H9 (cell line): Measurements from ENCODE around the gene ADCY4. TPM values are rescaled to one million over a fixed set of nuclear protein-coding genes. Genes with fewer than 3 reads are reported as not detected.

Experiments
- DNase-seq: peaks from one replicate; pipeline ENCODE4 v3.0.0-alpha.2; 2017
- H2AFZ ChIP-seq: one replicate; pipeline ENCODE4 v1.6.1; 2013; ENCODE audit warnings: mild to moderate bottlenecking, low read length, control low read depth, moderate library complexity
- H2AK5ac ChIP-seq: 2 replicates; pipeline ENCODE4 v1.6.1; 2013; ENCODE audit warnings: low read length, control low read depth, mixed read lengths; ENCODE audit not compliant: insufficient read length
- H2BK120ac ChIP-seq: one replicate; pipeline ENCODE4 v1.6.1; 2013; ENCODE audit warnings: low read depth, mild to moderate bottlenecking, low read length, control low read depth, inconsistent platforms; ENCODE audit not compliant: poor library complexity, severe bottlenecking
- H2BK12ac ChIP-seq: 2 replicates; pipeline ENCODE4 v1.6.1; 2013; ENCODE audit warnings: low read length, control low read depth, mixed read lengths, low read depth; ENCODE audit not compliant: insufficient read length
- H2BK15ac ChIP-seq: 2 replicates; pipeline ENCODE4 v1.6.1; 2013; ENCODE audit warnings: low read depth, low read length, control low read depth
- H2BK20ac ChIP-seq: one replicate; pipeline ENCODE4 v1.6.1; 2013; ENCODE audit warnings: low read depth, mild to moderate bottlenecking, low read length, control low read depth, inconsistent platforms; ENCODE audit not compliant: poor library complexity, severe bottlenecking
- H2BK5ac ChIP-seq: 2 replicates; pipeline ENCODE4 v1.6.1; 2013; ENCODE audit warnings: low read length, control low read depth, mixed read lengths; ENCODE audit not compliant: insufficient read length
- H3K14ac ChIP-seq: 2 replicates; pipeline ENCODE4 v1.6.1; 2013; ENCODE audit warnings: low read length, control low read depth; ENCODE audit not compliant: insufficient read depth
- H3K18ac ChIP-seq: 2 replicates; pipeline ENCODE4 v1.6.1; 2013; ENCODE audit warnings: low read depth, mild to moderate bottlenecking, mixed read lengths, low read length, control low read depth; ENCODE audit not compliant: insufficient read length
- H3K23ac ChIP-seq: 2 replicates; pipeline ENCODE4 v1.6.1; 2013; ENCODE audit warnings: low read length, control low read depth, mixed read lengths, low read depth; ENCODE audit not compliant: insufficient read length
- H3K23me2 ChIP-seq: 2 replicates; pipeline ENCODE4 v1.6.1; 2013; ENCODE audit warnings: low read depth, mild to moderate bottlenecking, mixed read lengths, low read length, control low read depth; ENCODE audit not compliant: insufficient read length, poor library complexity, severe bottlenecking
- H3K27ac ChIP-seq: 2 replicates; pipeline ENCODE4 v1.5.1; 2013; ENCODE audit warnings: low read length, control low read depth, mixed read lengths, low read depth; ENCODE audit not compliant: insufficient read length
- H3K27me3 ChIP-seq: 2 replicates; pipeline ENCODE4 v1.6.1; 2013; ENCODE audit warnings: low read length, control low read depth, inconsistent platforms; ENCODE audit not compliant: insufficient read depth
- H3K4ac ChIP-seq: 2 replicates; pipeline ENCODE4 v1.6.1; 2013; ENCODE audit warnings: low read depth, mild to moderate bottlenecking, control low read depth, inconsistent platforms, low read length, moderate library complexity
- H3K4me1 ChIP-seq: 2 replicates; pipeline ENCODE4 v1.6.1; 2013; ENCODE audit warnings: low read length, control low read depth, inconsistent platforms; ENCODE audit not compliant: insufficient read depth
- H3K4me2 ChIP-seq: 2 replicates; pipeline ENCODE4 v1.6.1; 2013; ENCODE audit warnings: low read length, control low read depth, mixed read lengths; ENCODE audit not compliant: insufficient read length, insufficient read depth
- H3K56ac ChIP-seq: 2 replicates; pipeline ENCODE4 v1.6.1; 2013; ENCODE audit warnings: low read depth, mild to moderate bottlenecking, mixed read lengths, low read length, control low read depth; ENCODE audit not compliant: insufficient read length
- H3K79me1 ChIP-seq: 2 replicates; pipeline ENCODE4 v1.6.1; 2013; ENCODE audit warnings: low read depth, mild to moderate bottlenecking, moderate library complexity, low read length, control low read depth, inconsistent platforms; ENCODE audit not compliant: insufficient read depth, poor library complexity, severe bottlenecking
- H3K79me2 ChIP-seq: 2 replicates; pipeline ENCODE4 v1.6.1; 2013; ENCODE audit warnings: low read length, control low read depth, inconsistent platforms; ENCODE audit not compliant: insufficient read depth
- H3K9ac ChIP-seq: 2 replicates; pipeline ENCODE4 v1.6.1; 2013; ENCODE audit warnings: low read length, control low read depth, mixed read lengths; ENCODE audit not compliant: insufficient read length; ENCODE audit errors: extremely low read depth
- H3K9me3 ChIP-seq: one replicate; pipeline ENCODE4 v1.6.1; 2013; ENCODE audit warnings: low read depth, low read length, inconsistent platforms; ENCODE audit not compliant: control insufficient read depth
- H3T11ph ChIP-seq: one replicate; pipeline ENCODE4 v1.6.1; 2013; ENCODE audit warnings: mild to moderate bottlenecking, low read length, control low read depth, inconsistent platforms
- H4K20me1 ChIP-seq: one replicate; pipeline ENCODE4 v1.6.1; 2013; ENCODE audit not compliant: control insufficient read depth, insufficient read length, insufficient read depth
- H4K5ac ChIP-seq: 2 replicates; pipeline ENCODE4 v1.6.1; 2013; ENCODE audit warnings: low read depth, mild to moderate bottlenecking, mixed read lengths, low read length, control low read depth; ENCODE audit not compliant: insufficient read length
- H4K8ac ChIP-seq: replicated peaks from 2 replicates; pipeline ENCODE4 v1.6.1; 2013; ENCODE audit warnings: low read length, control low read depth, mixed read lengths, low read depth; ENCODE audit not compliant: insufficient read length
- H4K91ac ChIP-seq: 2 replicates; pipeline ENCODE4 v1.6.1; 2013; ENCODE audit warnings: low read depth, mild to moderate bottlenecking, moderate library complexity, mixed read lengths, low read length, control low read depth; ENCODE audit not compliant: insufficient read length
- H3K27ac Mint-ChIP-seq, 3 experiments: 2 replicates in 2 of 3; 3 replicates in 1 of 3; pipeline ENCODE4 v1.8.0; 2020 to 2021; ENCODE audit warnings: mixed read lengths in 3 of 3, mild to moderate bottlenecking in 1 of 3, moderate library complexity in 1 of 3
- H3K27me3 Mint-ChIP-seq: 2 replicates; pipeline ENCODE4 v1.8.0; 2021; ENCODE audit warnings: low read depth, mild to moderate bottlenecking, moderate library complexity, mixed read lengths
- H3K36me3 Mint-ChIP-seq, 3 experiments: 2 replicates in 2 of 3; 3 replicates in 1 of 3; pipeline ENCODE4 v1.8.0; 2020 to 2021; ENCODE audit warnings: low read depth in 3 of 3, mixed read lengths in 3 of 3; ENCODE audit not compliant: insufficient read depth in 1 of 3
- H3K4me1 Mint-ChIP-seq, 2 experiments: 2 replicates each; pipeline ENCODE4 v1.8.0; 2020; ENCODE audit warnings: mixed read lengths in 2 of 2
- H3K4me3 Mint-ChIP-seq, 2 experiments: 2 replicates in 1 of 2; 3 replicates in 1 of 2; pipeline ENCODE4 v1.8.0; 2020 to 2021; ENCODE audit warnings: mild to moderate bottlenecking in 2 of 2, mixed read lengths in 2 of 2, moderate library complexity in 1 of 2
- H3K9me3 Mint-ChIP-seq, 2 experiments: 2 replicates in 1 of 2; 3 replicates in 1 of 2; pipeline ENCODE4 v1.8.0; 2020; ENCODE audit warnings: mild to moderate bottlenecking in 2 of 2, mixed read lengths in 2 of 2, moderate library complexity in 1 of 2
- CTCF ChIP-seq: fragments of 200-600 bp; sonication (generic); conservative IDR thresholded peaks from 3 replicates; pipeline ENCODE4 v1.8.0; 2021; ENCODE audit warnings: antibody characterized with exemption, mild to moderate bottlenecking
- WGBS: extraction: QIAGEN DNeasy Blood & Tissue Kit; methylation state at CpG from one replicate; pipeline ENCODE4 v1.1.7; 2013; ENCODE audit warnings: missing lambda C conversion rate, low lambda C conversion rate, mixed read lengths; ENCODE audit not compliant: insufficient read length; ENCODE audit errors: extremely low coverage; 5-methylcytosine and 5-hydroxymethylcytosine counted together
- total RNA-seq: library from RNA; stranded (reverse); gene quantifications from 2 replicates; pipeline ENCODE4 v1.2.1, GENCODE V29; 2021

ADCY4 gene
- total RNA-seq, 1 experiment from 2014 or later: 0.09 TPM

DNA sequence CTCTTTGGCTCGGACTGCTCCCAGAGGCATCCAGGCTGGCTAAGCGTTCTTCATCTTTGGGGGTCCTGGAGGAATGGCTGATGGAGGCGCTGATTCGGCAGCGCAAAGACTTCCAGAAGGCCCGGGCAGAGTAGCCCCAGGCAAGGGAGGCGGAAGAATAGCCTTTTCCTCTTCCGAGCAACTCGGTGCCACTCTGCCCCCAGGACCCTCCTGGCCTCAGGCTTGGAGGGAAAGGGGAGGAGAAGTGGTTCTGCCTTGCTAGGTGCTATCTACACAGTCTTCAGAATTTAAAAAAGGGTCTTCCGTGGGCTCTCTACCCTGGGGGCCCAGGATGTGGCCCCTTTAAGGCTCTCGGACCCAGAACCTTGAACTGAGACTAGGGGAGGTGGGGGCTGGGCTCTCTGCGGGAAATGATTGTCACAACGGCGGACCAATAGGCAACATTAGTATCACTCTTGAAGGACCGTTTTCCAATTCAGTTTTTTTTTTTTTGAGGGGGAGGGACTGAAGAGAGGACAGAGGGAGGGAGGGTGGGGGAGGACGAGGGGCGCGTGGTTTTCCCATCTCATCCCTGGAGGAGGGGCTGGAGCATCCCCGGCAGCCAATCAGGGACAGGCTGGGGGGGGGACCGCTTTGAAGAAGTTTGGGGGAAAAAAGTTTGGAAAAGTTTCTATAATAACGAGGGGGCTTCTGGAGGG is 32.8 kb upstream of the ADCY4 start, which contains the start of gene NFATC4:
TSS of gene NFATC4 (plus strand) at position 671 of the 698 bp plus-strand sequence. CDS start 157 bp downstream, outside the sequence.
- Mint-ChIP-seq H3K4me3 (peak within 1 kb of the TSS; percentile 77 to 93), H3K27ac (peak within 1 kb of the TSS; percentile 94 to 98 (median 95)), H3K9me3 (no peaks in the 10 kb centered on the region), H3K36me3 (peaks cover 0 to 14% (median 6%) of the 10 kb centered on the region in 3 experiments; a peak in 5 of 7 replicates), H3K27me3 (peaks cover 21% of the 10 kb centered on the region), H3K4me1 (peaks cover 16 to 17% of the 10 kb centered on the region in 2 experiments)
- Histone ChIP-seq H2BK20ac (no peak within 1 kb of the TSS), H3T11ph (no peak within 1 kb of the TSS), H4K91ac (no peak within 1 kb of the TSS), H4K20me1 (no peaks in the 10 kb centered on the region), H3K4me2 (peak within 1 kb of the TSS; percentile 69), H3K9me3 (no peaks in the 10 kb centered on the region), H3K14ac (peak within 1 kb of the TSS; percentile 6), H3K79me2 (no peaks in the 10 kb centered on the region), H3K18ac (peak within 1 kb of the TSS; percentile 12), H3K56ac (no peak within 1 kb of the TSS), H2BK5ac (no peak within 1 kb of the TSS), H4K5ac (no peak within 1 kb of the TSS), H3K79me1 (no peaks in the 10 kb centered on the region), H2BK120ac (peak within 1 kb of the TSS; percentile 50), H2BK12ac (no peak within 1 kb of the TSS), H3K9ac (no peak within 1 kb of the TSS), H4K8ac (no peak within 1 kb of the TSS), H3K27me3 (no peaks in the 10 kb centered on the region), H3K4ac (no peak within 1 kb of the TSS; the same call in 1 of the 2 replicates), H3K27ac (no peak within 1 kb of the TSS), H2AK5ac (no peak within 1 kb of the TSS), H3K23ac (no peak within 1 kb of the TSS), H2AFZ (no peak within 1 kb of the TSS), H3K4me1 (no peaks in the 10 kb centered on the region; the same call in 1 of the 2 replicates), H3K23me2 (peaks cover 19% of the 10 kb centered on the region), H2BK15ac (no peak within 1 kb of the TSS)
- WGBS: no CpG with 5 or more reads among the region's 21 CpGs
- DNase-seq: peak; percentile 89
- TF ChIP-seq CTCF: no peak
